IPS-18a (cell line): ENCODE measurements around the gene OXSR1.
"Not testable (repeated sequence)": the region's sequence is repeated elsewhere in the genome, so short reads cannot be mapped to it uniquely, and the experiment has no call there.

Experiments used
- H3K27ac ChIP-seq: one replicate; pipeline ENCODE4 v1.5.1; 2013; ENCODE audit warnings: low read length
- H3K27me3 ChIP-seq: one replicate; pipeline ENCODE4 v1.6.1; 2013; ENCODE audit warnings: mild to moderate bottlenecking, low read length; ENCODE audit not compliant: control insufficient read depth, insufficient read depth
- H3K36me3 ChIP-seq: one replicate; pipeline ENCODE4 v1.6.1; 2013; ENCODE audit warnings: low read depth, low read length; ENCODE audit not compliant: control insufficient read depth
- H3K4me1 ChIP-seq: one replicate; pipeline ENCODE4 v1.6.1; 2013; ENCODE audit warnings: low read depth, low read length; ENCODE audit not compliant: control insufficient read depth
- H3K4me3 ChIP-seq: one replicate; pipeline ENCODE4 v1.5.1; 2013; ENCODE audit warnings: low read length
- H3K9ac ChIP-seq: one replicate; pipeline ENCODE4 v1.6.1; 2013; ENCODE audit warnings: mild to moderate bottlenecking, low read length, moderate library complexity
- H3K9me3 ChIP-seq: one replicate; pipeline ENCODE4 v1.6.1; 2013; ENCODE audit warnings: low read depth, low read length; ENCODE audit not compliant: control insufficient read depth

OXSR1 gene

GRCh38 chr3:38186781-38187180, 21.4 kb downstream of the OXSR1 start:
- no peak overlapping the region for H3K4me3 ChIP-seq
- H3K9me3 ChIP-seq, result no peaks in the 10 kb centered on the region
- no peaks in the 10 kb centered on the region for H3K4me1 ChIP-seq
- peaks cover 15% of the 10 kb centered on the region for H3K36me3 ChIP-seq
- no peaks in the 10 kb centered on the region for H3K27me3 ChIP-seq
- H3K9ac ChIP-seq, result no peak overlapping the region
- H3K27ac ChIP-seq, result no peak overlapping the region

- no peak overlapping the region for H3K9ac ChIP-seq
- H3K9me3 ChIP-seq, result no peaks in the 10 kb centered on the region
- peaks cover 18% of the 10 kb centered on the region for H3K36me3 ChIP-seq
- H3K4me1 ChIP-seq, result no peaks in the 10 kb centered on the region
- H3K27ac ChIP-seq, result no peak overlapping the region
- H3K4me3 ChIP-seq, result no peak overlapping the region
- no peaks in the 10 kb centered on the region for H3K27me3 ChIP-seq
Measured at GRCh38 chr3:38190481-38190881, 25.1 kb downstream of the OXSR1 start.

- not testable (repeated sequence) for H3K4me3 ChIP-seq, H3K9me3 ChIP-seq, H3K27me3 ChIP-seq, H3K9ac ChIP-seq, H3K27ac ChIP-seq, H3K4me1 ChIP-seq
- H3K36me3 ChIP-seq, result peaks cover 15% of the 10 kb centered on the region
Measured at GRCh38 chr3:38202931-38203330, 37.6 kb downstream of the OXSR1 start.

- no peak overlapping the region for H3K27ac ChIP-seq
- no peaks in the 10 kb centered on the region for H3K4me1 ChIP-seq
- no peak overlapping the region for H3K9ac ChIP-seq
- peaks cover 10% of the 10 kb centered on the region for H3K36me3 ChIP-seq
- H3K4me3 ChIP-seq, result no peak overlapping the region
- H3K9me3 ChIP-seq, result no peaks in the 10 kb centered on the region
- H3K27me3 ChIP-seq, result no peaks in the 10 kb centered on the region
Measured at GRCh38 chr3:38203690-38204089, 38.4 kb downstream of the OXSR1 start.

GRCh38 chr3:38204599-38205471, 39.5 kb downstream of the OXSR1 start:
- Histone ChIP-seq H3K4me1 (no peaks in the 10 kb centered on the region), H3K4me3 (no peak overlapping the region), H3K27ac (no peak overlapping the region), H3K27me3 (no peaks in the 10 kb centered on the region), H3K9me3 (no peaks in the 10 kb centered on the region), H3K9ac (no peak overlapping the region), H3K36me3 (peaks cover 4% of the 10 kb centered on the region)

- H3K4me3 ChIP-seq, result no peak overlapping the region
- H3K36me3 ChIP-seq, result peaks cover 3% of the 10 kb centered on the region
- no peaks in the 10 kb centered on the region for H3K4me1 ChIP-seq
- no peak overlapping the region for H3K27ac ChIP-seq
- no peaks in the 10 kb centered on the region for H3K9me3 ChIP-seq
- no peaks in the 10 kb centered on the region for H3K27me3 ChIP-seq
- no peak overlapping the region for H3K9ac ChIP-seq
Measured at GRCh38 chr3:38205472-38205805, 40.1 kb downstream of the OXSR1 start.

- no peaks in the 10 kb centered on the region for H3K4me1 ChIP-seq
- no peak overlapping the region for H3K9ac ChIP-seq
- peaks cover 3% of the 10 kb centered on the region for H3K36me3 ChIP-seq
- H3K4me3 ChIP-seq, result no peak overlapping the region
- no peaks in the 10 kb centered on the region for H3K9me3 ChIP-seq
- no peak overlapping the region for H3K27ac ChIP-seq
- H3K27me3 ChIP-seq, result no peaks in the 10 kb centered on the region
Measured at GRCh38 chr3:38207254-38208003, 42.1 kb downstream of the OXSR1 start.

GRCh38 chr3:38210141-38210757, 44.9 kb downstream of the OXSR1 start:
- no peak overlapping the region for H3K4me3 ChIP-seq
- H3K9ac ChIP-seq, result no peak overlapping the region
- peaks cover 3% of the 10 kb centered on the region for H3K36me3 ChIP-seq
- no peaks in the 10 kb centered on the region for H3K4me1 ChIP-seq
- H3K27me3 ChIP-seq, result no peaks in the 10 kb centered on the region
- no peak overlapping the region for H3K27ac ChIP-seq
- H3K9me3 ChIP-seq, result no peaks in the 10 kb centered on the region

GRCh38 chr3:38212141-38212540, 46.8 kb downstream of the OXSR1 start:
- Histone ChIP-seq H3K9ac (no peak overlapping the region), H3K27me3 (no peaks in the 10 kb centered on the region), H3K27ac (no peak overlapping the region), H3K4me3 (no peak overlapping the region), H3K4me1 (no peaks in the 10 kb centered on the region), H3K36me3 (peaks cover 4% of the 10 kb centered on the region), H3K9me3 (no peaks in the 10 kb centered on the region)

- no peak overlapping the region for H3K27ac ChIP-seq
- H3K27me3 ChIP-seq, result no peaks in the 10 kb centered on the region
- no peak overlapping the region for H3K4me3 ChIP-seq
- no peaks in the 10 kb centered on the region for H3K4me1 ChIP-seq
- peaks cover 4% of the 10 kb centered on the region for H3K36me3 ChIP-seq
- H3K9me3 ChIP-seq, result no peaks in the 10 kb centered on the region
- H3K9ac ChIP-seq, result no peak overlapping the region
Measured at GRCh38 chr3:38214560-38214959, 49.2 kb downstream of the OXSR1 start.

- Histone ChIP-seq H3K4me3 (no peak overlapping the region), H3K36me3 (peaks cover 19% of the 10 kb centered on the region), H3K9me3 (no peaks in the 10 kb centered on the region)
Measured at GRCh38 chr3:38219609-38220197, 54.4 kb downstream of the OXSR1 start.

More at GRCh38 chr3:38219609-38220197, 54.4 kb downstream of the OXSR1 start:
- H3K9ac ChIP-seq, result no peak overlapping the region
- H3K27ac ChIP-seq, result no peak overlapping the region
- no peaks in the 10 kb centered on the region for H3K27me3 ChIP-seq
- H3K4me1 ChIP-seq, result no peaks in the 10 kb centered on the region
